CD4-positive, alpha-beta T cell treated with Interleukin-1 beta for 1 hour (primary cell): Measurements from ENCODE around the gene MGAT3.

Experiments used
- DNase-seq, 2 donors: peaks; one replicate each; pipeline ENCODE4 v3.0.0-alpha.2; 2020 to 2022

The MGAT3 gene

DNA sequence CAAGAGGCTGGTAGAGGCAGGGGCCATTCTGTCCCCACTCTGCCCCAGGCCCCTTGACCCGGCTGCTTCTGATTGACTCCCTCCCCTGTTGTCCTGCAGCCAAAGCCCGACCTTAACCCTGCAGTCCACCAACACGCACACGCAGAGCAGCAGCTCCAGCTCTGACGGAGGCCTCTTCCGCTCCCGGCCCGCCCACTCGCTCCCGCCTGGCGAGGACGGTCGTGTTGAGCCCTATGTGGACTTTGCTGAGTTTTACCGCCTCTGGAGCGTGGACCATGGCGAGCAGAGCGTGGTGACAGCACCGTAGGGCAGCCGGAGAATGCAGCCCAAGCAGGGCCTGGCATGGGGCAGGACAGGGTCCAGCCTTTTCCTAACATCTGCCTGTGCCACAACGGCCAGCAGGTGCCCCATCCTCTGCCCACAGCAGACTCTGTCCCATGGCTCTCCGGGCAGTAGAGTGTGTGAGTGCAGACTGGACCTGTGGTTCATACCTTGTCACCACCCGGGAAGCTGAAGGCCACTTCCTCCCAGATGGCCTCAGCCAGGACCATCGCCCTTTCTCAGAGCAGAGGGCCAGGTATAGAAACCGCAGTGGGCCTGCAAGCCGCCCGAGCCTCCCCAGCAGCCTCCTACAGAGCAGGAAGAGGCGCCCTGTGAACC is 26.8 kb upstream of the MGAT3 start:
- DNase-seq = no peak

DNA sequence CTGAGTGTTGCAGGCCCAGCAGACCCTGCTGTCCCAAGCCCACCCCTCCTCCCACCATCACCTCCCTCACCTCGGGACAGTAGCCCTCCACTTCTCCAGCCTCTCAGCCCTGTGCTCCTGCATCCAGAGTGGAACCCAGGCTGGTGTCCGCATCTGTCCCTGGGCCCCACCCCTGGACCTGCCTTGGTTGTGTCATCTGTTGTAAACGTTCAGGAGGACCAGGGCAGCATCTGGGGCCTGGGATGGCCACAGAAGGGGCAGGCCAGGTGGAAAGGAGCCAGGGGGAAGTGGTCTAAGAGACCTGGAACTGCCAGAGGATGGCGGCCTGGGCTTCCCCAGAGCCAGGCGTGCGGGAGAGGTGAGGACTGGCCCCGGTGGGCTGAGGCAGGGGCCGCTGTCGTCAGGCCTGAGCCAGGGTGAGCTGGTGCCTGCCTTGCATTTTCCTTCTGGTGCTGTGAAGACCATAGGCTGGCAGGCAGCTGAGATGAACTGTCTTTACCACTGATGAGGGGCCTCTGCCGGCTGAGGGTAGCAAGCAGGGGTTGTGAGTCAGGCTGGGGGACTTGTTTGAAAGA is 26.1 kb upstream of the MGAT3 start:
- DNase-seq = no peak

DNA sequence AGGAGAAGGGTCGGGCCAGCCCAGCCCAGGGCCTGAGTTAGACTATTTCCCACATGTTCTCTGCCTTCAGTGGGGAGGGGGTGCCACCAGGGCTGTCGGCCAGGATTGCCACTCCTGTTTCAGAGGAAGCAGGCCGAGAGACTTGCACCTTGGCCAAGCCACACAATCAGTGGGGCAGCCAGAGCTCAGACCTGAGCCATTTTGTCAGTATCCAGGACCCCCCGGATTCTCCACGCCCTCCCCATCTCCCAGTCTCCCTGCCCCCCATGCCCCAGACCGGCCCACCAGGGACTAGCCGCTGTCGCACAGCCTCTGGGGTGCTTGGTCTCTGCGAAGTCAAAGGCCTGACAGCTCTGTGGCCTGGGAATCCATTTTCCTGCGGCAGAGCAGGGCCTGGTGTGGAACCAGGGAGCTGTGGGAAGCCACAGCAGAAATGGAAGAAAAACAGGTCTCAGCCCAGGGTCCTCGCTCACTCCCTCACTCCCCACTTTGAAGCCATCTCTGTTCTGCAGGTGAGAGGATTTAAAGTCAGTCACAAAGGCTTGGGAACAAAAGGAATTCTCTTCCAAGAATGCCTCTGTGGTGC is 25.5 kb upstream of the MGAT3 start:
- no peak for DNase-seq

DNA sequence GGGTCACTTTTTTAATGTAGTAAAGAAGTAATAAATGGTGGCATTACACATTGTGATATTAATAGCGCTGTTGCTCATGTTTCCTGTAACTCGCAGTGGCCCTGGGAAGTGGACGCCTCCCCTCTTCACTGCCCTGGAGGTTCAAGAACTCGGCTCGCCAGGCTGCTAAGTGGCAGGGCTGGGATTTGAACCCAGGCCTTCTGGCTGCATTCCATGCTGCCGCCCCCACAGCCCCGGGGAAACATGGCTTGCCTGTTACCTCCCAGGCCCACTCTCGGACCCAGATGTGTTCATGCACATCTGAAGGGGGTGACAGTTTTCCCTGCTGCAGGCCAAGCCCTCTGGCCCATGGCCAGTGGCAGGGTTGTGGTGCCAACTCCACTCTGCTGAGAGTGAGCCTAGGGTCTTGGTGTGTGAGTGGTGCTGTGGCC is 25.0 kb upstream of the MGAT3 start:
- DNase-seq = no peak

DNA sequence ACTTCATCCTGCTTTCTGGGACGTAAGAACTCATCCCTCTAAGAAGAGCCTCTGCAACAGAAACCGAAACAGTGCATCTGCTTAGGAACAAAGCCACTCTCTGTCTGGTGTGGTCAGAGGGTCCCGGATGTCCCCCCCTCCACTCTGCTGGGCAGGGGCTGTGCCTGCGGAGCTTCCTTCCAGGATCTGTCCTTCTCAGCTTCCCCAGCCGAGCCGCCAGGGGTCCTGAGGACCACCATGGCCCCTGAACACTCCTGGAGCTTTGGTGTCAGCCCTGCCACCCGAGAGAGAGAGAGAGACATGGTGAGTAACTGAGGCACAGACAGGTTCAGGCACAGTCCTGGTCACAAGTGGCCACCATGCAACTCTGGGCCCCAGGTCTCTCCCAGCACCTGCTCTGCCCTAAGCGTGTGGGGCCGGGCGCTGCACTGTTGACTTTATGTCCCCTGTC is 24.4 kb upstream of the MGAT3 start:
- DNase-seq = no peak

DNA sequence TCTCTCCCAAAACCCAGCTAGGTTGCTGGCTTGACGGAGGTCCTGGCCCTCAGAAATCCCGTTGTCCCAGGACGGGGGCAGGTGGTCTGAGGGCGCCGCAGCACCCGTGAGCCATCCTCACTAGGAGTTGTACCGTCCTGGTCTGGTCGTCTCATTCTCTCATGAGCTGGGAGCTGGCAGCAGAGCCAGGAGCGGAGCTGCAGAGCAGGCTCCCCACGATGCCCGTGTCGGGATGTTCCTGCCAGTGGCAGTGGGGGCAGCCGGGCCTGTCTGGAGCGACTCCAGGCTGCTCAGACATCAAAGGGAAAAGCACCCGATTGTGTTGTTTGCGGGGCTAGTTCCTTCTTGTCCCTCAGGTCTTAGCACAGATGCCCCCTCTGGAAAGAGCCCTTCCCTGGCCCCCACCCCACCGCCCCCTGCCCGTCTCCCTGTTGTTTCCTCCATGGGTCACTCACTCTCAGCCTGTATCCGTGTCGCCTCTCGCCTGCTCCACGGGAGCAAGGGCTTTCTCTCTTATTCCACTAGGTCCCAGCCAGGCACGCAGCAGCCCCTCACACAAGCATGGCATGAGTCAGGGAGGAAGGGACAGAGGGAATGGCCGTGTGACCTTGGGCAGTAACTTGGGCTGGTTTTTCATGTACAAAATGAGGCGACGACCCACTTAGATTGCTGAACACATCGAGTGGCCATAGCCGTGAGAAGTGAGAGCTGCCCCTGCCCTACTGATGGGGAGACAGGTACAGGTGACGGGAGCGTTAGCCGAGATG is 23.2 kb upstream of the MGAT3 start:
- DNase-seq = no peak

DNA sequence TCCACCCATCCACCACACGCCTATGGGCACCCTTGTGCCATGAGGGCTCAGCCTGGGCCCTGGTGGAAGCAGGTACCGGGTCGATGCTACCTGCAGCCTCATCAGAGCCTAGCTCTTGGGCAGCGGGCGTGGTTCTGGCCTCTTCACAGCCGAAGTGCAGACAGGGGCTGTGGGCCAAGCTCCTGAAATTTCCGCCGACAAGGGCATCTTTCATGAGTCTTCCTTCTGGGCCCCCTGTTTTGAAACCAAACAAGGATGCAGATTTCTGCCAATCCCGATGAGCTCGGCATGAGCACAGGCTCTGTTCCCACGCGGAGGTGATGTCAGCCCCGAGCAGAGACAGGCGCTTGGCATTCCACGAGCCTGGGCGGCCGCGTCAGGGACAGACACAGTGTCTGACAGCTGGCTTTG is 22.6 kb upstream of the MGAT3 start:
- no peak for DNase-seq

DNA sequence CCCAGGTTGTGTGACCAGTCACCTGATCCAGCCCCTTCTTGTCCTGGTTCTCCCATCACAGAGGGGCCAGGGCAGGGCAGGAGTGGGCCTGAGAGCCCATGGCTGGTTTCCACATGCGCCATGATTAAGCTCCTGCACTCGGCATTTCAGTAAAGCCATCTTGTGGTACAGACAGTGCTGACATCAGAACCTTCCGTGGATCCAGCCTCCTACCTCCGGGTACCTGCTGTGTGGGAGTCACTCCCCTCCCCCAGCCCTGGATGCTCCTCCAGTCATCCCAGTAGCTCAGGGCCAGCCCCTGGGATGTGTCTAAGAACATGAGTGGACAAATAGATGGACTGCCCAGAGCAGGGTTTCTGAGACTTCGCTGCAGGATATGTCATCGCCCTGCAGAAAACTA is 22.1 kb upstream of the MGAT3 start:
- no peak for DNase-seq

DNA sequence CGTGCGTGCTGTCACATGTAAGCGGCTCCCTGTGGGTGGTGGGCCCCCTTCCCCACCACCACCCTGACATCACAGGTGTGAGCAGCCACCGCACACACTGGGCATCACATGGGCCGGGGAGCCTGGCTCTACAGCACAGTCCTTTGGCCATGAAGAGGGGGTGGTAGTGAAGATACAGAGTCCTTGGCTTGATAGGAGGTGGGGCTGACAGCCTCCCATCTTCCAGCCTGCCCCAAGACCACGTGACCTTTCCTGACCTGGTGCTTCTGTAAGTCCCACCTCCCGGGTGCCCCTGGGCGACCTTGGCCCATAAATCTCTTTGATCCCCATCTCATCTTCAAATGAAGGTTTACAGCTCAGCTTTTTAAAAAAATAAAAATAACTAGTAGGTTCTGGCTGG is 21.2 kb upstream of the MGAT3 start:
- DNase-seq = no peak

DNA sequence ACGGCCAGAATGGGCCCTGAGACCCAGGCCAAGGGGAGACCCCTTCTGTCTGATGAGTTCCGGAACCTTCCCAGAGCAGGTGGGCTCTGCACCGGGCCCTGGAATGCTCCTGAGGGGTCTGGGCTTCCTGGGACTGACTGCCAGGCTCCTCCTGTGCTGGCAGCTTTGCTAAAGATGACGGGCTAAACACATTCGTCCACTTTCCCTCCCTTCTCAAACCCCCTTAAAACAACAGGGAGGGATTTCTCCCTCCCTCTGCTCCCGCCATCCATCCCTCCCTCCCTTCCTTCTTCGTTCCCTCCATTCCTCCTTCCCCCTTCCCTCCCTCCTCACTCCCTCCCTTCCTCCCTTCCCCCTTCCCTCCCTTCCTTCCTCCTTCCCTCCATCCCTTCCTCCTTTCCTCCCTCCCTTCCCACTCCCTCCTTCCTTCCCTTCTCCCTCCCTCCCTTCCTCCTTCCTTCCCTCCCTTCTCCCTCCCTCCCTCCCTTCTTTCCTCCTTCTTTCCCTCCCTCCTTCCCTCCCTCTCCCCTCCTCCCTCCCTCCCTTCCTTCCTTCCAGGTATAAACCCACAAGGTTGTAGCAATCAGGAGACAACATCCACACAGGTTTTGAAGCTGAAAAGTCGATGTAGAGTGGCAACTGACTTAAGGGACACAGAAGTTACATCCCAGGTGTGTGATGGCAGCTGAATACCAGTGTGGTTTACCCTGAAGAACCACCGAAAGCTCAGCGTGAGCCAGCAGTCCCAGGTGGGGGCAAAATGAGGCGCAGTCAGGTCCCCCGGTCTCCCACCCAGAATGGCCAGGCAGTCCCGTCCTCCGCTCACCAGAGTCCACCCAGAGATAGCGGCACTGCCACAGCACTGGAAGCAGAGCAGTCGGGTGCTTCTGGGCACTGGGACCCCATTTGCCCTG is 18.8 kb upstream of the MGAT3 start:
- no peak for DNase-seq

DNA sequence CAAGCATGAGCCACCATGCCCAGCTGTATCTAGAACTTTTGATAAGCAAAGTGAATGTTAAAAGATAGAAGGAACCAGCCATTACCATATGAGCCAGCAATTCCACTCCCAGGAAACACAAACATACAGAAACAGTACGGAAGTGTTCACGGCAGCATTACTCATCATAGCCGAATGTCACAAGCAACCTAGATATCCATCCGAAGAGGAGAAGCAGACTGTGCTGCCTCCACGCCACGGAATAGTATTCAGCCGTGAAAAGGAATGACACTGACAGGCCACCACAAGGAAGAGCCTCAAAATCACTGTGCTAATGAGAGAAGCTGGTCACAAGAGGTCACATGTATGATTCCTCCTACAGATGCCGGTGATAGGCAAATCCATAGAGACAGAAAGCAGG is 17.6 kb upstream of the MGAT3 start:
- DNase-seq = peak in 1 of 2 donors; percentile 12

DNA sequence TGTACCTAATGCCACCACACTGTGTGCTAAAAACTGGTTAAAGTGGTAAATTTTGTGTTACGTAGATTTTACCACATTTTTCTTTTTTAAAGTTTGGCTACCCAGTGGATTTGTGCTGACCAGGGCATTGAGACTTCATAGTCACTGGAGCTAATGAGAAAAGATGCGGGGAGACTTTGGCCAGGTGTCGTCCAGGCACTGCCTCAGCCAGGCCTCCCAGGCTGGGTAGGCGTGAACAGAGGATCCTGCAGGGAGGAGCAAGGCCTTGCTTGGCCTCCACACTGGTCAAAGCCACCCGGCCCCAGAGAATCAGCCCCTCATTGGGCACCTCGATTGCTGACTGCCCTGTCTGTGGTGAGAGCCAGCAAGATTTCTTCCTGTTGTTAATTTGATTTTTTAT is 13.4 kb upstream of the MGAT3 start:
- DNase-seq = no peak

DNA sequence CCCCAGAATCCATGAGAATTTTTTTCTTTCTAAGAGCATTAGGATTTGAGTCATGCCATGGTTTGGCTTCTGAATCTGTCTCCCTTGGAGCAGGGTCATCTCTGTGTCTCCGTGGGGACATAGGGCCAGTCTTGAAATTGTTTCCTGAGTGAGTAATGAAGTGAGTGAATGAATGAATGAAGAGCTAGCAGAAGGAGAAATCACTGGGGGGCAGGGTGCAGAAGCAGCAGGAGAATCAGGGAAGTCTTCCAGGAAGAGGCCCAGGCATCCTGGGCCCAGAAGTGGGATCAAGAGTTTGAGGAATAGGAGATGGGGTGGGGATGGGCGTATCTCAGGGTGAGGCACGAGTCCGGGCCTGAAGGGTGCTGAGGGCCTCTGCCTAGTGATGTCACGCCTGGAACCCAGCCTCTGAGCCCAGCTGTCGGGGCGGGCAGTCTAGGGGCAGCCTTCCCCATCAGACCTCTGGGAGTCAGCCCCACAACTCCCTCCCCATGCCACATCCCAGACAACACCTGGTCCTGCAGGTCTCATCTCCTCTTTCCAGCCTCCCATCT is 12.5 kb upstream of the MGAT3 start:
- no peak for DNase-seq

DNA sequence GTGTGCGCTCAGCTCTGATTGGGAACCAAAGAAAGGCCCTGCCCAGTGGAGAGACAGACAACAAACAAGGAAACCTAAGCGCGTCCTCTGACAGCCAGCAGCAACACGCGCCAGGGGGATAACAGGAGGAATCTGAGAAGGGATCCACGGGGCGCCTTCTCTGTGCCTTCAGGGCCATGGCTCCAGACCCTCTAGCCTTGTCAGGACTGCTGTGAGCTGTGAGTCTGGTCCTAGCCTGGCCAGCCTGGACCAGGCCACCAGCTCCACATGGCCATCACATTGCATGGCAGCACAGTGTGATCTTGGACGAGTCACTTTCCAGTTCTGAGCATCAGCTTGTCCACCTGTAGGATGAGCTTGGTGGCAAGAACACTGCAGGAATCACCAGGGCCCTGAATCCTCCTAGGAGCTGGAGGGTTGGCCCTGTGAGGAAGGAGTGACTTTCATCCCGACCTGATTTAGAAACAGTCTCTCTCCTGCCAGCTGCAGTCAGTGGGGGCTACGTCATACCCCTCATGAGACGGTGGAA is 11.8 kb upstream of the MGAT3 start:
- no peak for DNase-seq

DNA sequence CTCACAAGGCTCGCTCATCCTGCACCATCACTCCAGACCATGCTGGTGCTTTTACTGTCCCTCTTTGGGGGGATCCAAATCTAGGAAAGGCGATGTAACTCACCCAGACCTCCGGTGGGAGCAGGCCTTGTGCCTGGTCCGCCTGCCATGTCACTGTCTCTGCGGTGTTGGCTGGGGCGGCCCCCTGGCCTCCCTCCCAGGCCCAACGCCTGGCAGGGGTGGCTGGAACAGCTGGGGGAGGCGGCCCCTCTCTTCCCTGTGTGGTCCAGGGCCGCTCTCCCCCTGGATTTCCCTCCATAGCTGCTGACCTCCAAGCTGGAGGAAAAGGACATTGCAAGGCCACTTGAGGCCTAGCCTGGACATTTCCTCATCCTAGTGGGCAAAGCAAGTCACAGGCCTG is 11.1 kb upstream of the MGAT3 start:
- no peak for DNase-seq

DNA sequence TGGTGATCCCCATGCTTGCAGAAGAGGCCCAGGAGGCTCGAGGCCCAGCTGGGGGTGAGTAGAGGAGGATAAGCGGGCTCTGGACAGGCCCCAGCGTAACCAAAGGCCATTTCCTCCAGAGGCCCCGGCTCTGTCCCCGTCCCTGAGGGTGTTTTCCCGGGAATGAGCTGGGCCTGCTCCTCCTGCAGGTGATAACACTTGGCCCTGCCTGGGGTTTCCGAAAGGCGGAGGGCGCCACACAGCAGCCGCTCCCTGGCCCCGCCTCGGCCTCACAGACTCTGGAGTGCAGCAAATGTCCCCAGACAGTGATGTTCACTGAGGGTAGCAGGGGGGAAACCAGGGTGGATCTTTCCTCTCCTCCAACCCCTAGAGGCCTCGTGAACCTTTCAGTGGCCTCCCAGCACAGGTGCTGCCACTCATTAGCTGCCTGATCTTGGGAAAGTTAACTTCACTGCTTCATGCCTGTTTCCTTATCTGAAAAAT is 10.5 kb upstream of the MGAT3 start:
- no peak for DNase-seq

DNA sequence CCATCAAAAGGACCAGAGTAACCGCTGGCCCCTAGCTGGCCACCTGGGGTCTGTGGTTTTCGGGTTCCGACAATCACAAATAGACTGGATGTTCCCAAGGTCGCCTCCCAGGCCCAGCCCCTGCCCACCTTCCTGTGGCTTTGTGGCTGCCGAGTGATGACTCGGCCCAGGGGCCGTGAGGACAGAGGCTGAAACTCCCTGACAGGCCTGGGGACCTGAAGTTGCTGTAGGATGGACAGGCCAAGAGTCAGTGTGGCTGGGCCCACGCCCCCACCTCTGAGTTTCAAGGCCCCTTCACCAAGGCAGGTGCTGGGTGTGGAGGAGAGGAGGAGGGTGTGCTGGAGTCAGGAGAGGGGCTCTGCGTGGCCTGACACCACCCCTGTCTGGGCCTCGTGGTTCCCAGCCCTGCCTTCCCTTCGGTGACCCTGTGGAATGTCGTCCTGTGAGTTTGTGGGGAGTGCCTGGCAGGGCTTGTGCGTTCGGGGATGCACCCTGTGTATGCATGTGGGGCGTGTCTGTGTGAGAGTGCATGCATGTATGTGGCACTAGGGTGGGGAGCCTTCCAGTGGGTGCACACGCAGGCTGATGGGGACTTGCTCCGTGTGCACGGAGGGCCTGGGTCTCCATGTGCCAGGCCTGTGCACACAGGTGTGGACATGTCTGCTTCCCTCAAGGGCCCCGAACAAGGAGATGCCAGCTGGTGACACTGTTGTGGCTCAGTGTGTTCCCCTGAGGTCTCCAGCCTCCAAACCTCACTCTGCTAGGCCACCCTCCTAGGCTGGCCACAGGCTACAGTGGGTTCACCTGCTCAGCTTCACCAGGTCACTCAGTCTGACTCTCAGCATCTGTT is 8.4 kb upstream of the MGAT3 start:
- no peak for DNase-seq

DNA sequence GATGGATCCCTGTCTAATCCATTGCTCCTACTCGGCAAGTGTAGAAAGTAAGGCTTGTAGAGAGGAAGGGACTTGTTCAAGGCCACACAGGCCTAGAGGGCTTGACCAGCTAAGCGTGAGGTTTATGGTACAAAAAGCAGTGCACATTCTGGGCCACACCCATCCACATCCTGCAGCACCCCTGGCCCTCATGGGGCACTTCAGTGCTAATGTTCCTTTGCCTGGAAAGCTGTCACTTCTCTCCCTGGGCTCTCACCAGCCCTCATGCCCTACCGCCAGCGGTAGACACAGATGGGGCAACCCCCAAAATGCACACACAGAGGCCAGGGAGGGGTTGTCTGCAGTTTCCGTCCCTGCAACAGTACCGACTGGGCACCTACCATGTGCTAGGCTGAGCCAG is 7.1 kb upstream of the MGAT3 start:
- DNase-seq = no peak

DNA sequence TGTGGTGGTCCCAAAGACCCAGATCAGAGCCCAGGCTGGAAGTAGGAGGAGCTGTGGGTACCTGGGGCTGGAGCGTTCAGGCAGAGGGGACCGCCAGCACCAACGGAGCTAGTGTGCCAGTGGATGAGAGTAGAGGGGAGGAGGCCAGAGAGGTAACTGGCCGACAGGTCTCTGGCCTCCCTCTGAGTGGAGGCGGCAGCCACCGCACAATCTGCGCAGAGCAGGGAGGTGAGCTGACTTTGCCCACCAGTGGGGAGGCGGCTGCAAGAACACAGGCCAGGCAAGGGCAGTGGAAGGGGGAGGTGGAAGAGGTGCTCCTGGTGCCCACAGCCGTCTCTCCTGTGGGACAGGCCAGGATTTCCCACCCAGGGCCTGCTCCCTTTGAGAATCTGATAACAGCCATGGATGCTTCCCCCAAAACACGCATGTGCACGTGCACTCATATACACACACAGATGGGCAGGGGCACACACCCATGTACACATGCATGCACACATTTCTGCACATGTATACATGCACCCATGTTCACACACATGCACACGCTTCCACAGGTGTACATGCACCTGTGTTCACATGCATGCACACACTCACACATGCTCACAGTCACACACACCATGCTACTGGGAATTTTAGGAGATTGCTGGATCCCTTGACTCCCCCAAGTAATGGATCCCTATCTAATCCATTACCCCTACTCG is 6.4 kb upstream of the MGAT3 start:
- no peak for DNase-seq

DNA sequence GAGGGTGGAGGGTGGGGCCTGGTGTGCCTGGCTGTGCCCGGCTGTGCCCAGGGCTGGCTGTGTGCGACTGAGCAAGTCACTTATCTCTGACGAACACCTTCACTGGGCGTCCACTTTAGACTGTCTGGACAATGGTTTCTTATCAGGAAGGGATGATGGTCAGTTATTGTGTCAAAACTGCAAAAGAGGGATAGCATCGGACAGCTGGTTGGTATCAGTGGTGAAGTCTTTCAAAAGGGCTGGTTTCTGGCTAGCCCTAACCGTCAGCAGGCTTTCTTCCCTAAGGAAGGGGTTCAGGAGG is 4.1 kb upstream of the MGAT3 start:
- DNase-seq = no peak
